ENCODE measurements around the gene NDUFV1.
A peak's percentile ranks its signal among the peaks of the same experiment; 100 is the strongest.

- peak; percentile 59; the same call in 1 of the 2 replicates for TF ChIP-seq TAF1 (IDR thresholded peaks at IDR 0.05; ENCODE audit: low read depth, low read length)
- peak; percentile 94 for TF ChIP-seq POLR2A (IDR thresholded peaks at IDR 0.05; ENCODE audit: low read depth, low read length)
- TF ChIP-seq POLR2AphosphoS5 (IDR thresholded peaks at IDR 0.05; ENCODE audit: low read depth, low read length): peak; percentile 95
- peak; percentile 83; the same call in 1 of the 2 replicates for TF ChIP-seq POU2F2 (IDR thresholded peaks at IDR 0.05; ENCODE audit: low read depth, low read length)
These were observed 23.2 kb upstream of the NDUFV1 start, which contains the start of gene GSTP1 for GRCh38 chr11:67583247-67584204.

All from GM12891 (cell line).